ENCODE measurements around the gene SDS.

The SDS gene

GRCh38 chr12:113416091-113416754 lies 12.5 kb upstream of the SDS start:
- Histone ChIP-seq H3K27ac (ENCODE audit: low read depth in 2 of 2, low read length in 2 of 2) (peak overlapping the region; percentile 16 to 38), H3K4me1 (ENCODE audit: control insufficient read depth in 2 of 2, insufficient read depth in 2 of 2, low read length in 2 of 2) (no peaks in the 10 kb centered on the region), H3K4me3 (ENCODE audit: low read length in 2 of 2) (no peak overlapping the region), H3K36me3 (ENCODE audit: control insufficient read depth in 2 of 2, insufficient read depth in 2 of 2, low read length in 2 of 2) (no peaks in the 10 kb centered on the region), H3K9ac (ENCODE audit: low read depth in 1 of 2, low read length in 2 of 2) (no peak overlapping the region), H3K27me3 (ENCODE audit: control insufficient read depth in 2 of 2, insufficient read depth in 2 of 2, low read length in 2 of 2) (no peaks in the 10 kb centered on the region), H3K9me3 (ENCODE audit: control insufficient read depth in 2 of 2, low read length in 2 of 2) (no peaks in the 10 kb centered on the region)

GRCh38 chr12:113414519-113415038 lies 10.9 kb upstream of the SDS start:
- Histone ChIP-seq H3K36me3 (ENCODE audit: control insufficient read depth in 2 of 2, insufficient read depth in 2 of 2, low read length in 2 of 2) (no peaks in the 10 kb centered on the region), H3K27me3 (ENCODE audit: control insufficient read depth in 2 of 2, insufficient read depth in 2 of 2, low read length in 2 of 2) (no peaks in the 10 kb centered on the region), H3K4me1 (ENCODE audit: control insufficient read depth in 2 of 2, insufficient read depth in 2 of 2, low read length in 2 of 2) (no peaks in the 10 kb centered on the region), H3K9ac (ENCODE audit: low read depth in 1 of 2, low read length in 2 of 2) (no peak overlapping the region), H3K9me3 (ENCODE audit: control insufficient read depth in 2 of 2, low read length in 2 of 2) (no peaks in the 10 kb centered on the region), H3K4me3 (ENCODE audit: low read length in 2 of 2) (no peak overlapping the region), H3K27ac (ENCODE audit: low read depth in 2 of 2, low read length in 2 of 2) (no peak overlapping the region)

- H3K9me3 ChIP-seq (ENCODE audit: control insufficient read depth in 2 of 2, low read length in 2 of 2) = no peaks in the 10 kb centered on the region
- H3K27ac ChIP-seq (ENCODE audit: low read depth in 2 of 2, low read length in 2 of 2) = no peak overlapping the region
- no peak overlapping the region for H3K4me3 ChIP-seq (ENCODE audit: low read length in 2 of 2)
- no peaks in the 10 kb centered on the region for H3K27me3 ChIP-seq (ENCODE audit: control insufficient read depth in 2 of 2, insufficient read depth in 2 of 2, low read length in 2 of 2)
- H3K36me3 ChIP-seq (ENCODE audit: control insufficient read depth in 2 of 2, insufficient read depth in 2 of 2, low read length in 2 of 2) = no peaks in the 10 kb centered on the region
- H3K4me1 ChIP-seq (ENCODE audit: control insufficient read depth in 2 of 2, insufficient read depth in 2 of 2, low read length in 2 of 2) = no peaks in the 10 kb centered on the region
- no peak overlapping the region for H3K9ac ChIP-seq (ENCODE audit: low read depth in 1 of 2, low read length in 2 of 2)
Measured at GRCh38 chr12:113413488-113413939, 9.8 kb upstream of the SDS start.

- H3K4me3 ChIP-seq (ENCODE audit: low read length in 2 of 2) = no peak overlapping the region
- no peak overlapping the region for H3K9ac ChIP-seq (ENCODE audit: low read depth in 1 of 2, low read length in 2 of 2)
- H3K36me3 ChIP-seq (ENCODE audit: control insufficient read depth in 2 of 2, insufficient read depth in 2 of 2, low read length in 2 of 2) = no peaks in the 10 kb centered on the region
- H3K4me1 ChIP-seq (ENCODE audit: control insufficient read depth in 2 of 2, insufficient read depth in 2 of 2, low read length in 2 of 2) = no peaks in the 10 kb centered on the region
- no peaks in the 10 kb centered on the region for H3K27me3 ChIP-seq (ENCODE audit: control insufficient read depth in 2 of 2, insufficient read depth in 2 of 2, low read length in 2 of 2)
- H3K9me3 ChIP-seq (ENCODE audit: control insufficient read depth in 2 of 2, low read length in 2 of 2) = no peaks in the 10 kb centered on the region
- no peak overlapping the region for H3K27ac ChIP-seq (ENCODE audit: low read depth in 2 of 2, low read length in 2 of 2)
Measured at GRCh38 chr12:113409462-113410124, 5.9 kb upstream of the SDS start.

DNA sequence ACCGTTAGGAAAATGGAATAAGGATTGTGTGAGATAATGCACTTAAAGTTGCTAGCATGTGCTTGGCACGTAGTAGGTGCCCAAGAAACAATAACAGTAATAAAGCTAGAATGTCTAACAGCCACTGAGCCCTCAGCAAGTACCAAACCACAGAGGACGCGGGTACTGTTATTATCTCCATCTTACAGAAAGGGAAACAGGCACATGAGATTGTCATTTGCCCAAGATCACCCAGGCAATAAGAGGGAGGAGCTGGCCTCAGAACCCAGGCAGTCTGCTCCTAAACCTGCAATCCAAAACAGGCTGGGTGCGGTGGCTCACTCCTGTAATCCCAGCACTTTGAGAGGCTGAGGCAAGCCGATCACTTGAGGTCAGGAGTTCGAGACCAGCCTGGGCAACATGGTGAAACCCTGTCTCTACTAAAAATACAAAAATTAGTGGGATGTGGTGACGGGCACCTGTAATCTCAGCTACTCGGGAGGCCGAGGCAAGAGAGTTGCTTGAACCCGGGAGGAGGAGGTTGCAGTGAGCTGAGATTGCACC lies 5.1 kb upstream of the SDS start:
- H3K4me3 ChIP-seq (ENCODE audit: low read length in 2 of 2) = no peak overlapping the region

DNA sequence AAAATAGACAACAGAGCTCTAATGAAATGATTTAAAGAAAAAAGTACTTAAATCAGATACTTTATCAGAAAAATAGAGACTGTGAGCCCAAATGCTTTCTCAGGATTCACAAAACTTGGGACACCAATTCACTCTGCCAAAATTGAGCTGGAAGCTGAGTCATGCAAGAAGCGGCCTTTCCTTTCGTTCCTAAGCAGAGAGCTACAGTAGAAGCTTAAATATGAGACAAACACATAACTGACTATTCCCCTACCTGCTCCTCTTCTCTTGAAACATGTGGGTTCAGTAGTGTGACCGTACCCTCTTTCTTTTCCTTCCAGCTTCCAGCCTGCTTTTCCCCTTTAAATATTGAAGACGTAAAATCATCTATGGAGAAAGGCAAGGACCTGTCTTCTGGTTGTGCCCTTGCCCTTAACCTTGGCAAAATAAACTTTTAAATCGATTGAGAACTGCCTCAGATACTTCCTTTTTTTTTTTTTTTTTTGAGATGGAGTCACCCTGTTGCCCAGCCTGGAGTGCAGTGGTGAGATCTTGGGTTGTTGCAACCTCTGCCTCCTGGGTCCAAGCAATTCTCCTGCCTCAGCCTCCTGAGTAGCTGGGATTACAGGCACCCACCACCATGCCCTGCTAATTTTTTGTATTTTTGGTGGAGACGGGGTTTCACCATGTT lies 4.4 kb upstream of the SDS start:
- H3K9ac ChIP-seq (ENCODE audit: low read depth in 1 of 2, low read length in 2 of 2) = no peak overlapping the region
- no peak overlapping the region for H3K4me3 ChIP-seq (ENCODE audit: low read length in 2 of 2)
- H3K9me3 ChIP-seq (ENCODE audit: control insufficient read depth in 2 of 2, low read length in 2 of 2) = no peaks in the 10 kb centered on the region
- H3K27ac ChIP-seq (ENCODE audit: low read depth in 2 of 2, low read length in 2 of 2) = no peak overlapping the region
- no peaks in the 10 kb centered on the region for H3K4me1 ChIP-seq (ENCODE audit: control insufficient read depth in 2 of 2, insufficient read depth in 2 of 2, low read length in 2 of 2)
- no peaks in the 10 kb centered on the region for H3K36me3 ChIP-seq (ENCODE audit: control insufficient read depth in 2 of 2, insufficient read depth in 2 of 2, low read length in 2 of 2)
- H3K27me3 ChIP-seq (ENCODE audit: control insufficient read depth in 2 of 2, insufficient read depth in 2 of 2, low read length in 2 of 2) = no peaks in the 10 kb centered on the region

More for the DNA sequence above, 5.1 kb upstream of the SDS start:
- Histone ChIP-seq H3K36me3 (ENCODE audit: control insufficient read depth in 2 of 2, insufficient read depth in 2 of 2, low read length in 2 of 2) (no peaks in the 10 kb centered on the region), H3K9me3 (ENCODE audit: control insufficient read depth in 2 of 2, low read length in 2 of 2) (no peaks in the 10 kb centered on the region), H3K4me1 (ENCODE audit: control insufficient read depth in 2 of 2, insufficient read depth in 2 of 2, low read length in 2 of 2) (no peaks in the 10 kb centered on the region), H3K27me3 (ENCODE audit: control insufficient read depth in 2 of 2, insufficient read depth in 2 of 2, low read length in 2 of 2) (no peaks in the 10 kb centered on the region), H3K27ac (ENCODE audit: low read depth in 2 of 2, low read length in 2 of 2) (no peak overlapping the region), H3K9ac (ENCODE audit: low read depth in 1 of 2, low read length in 2 of 2) (no peak overlapping the region)

- Histone ChIP-seq H3K4me1 (ENCODE audit: control insufficient read depth in 2 of 2, insufficient read depth in 2 of 2, low read length in 2 of 2) (no peaks in the 10 kb centered on the region), H3K27me3 (ENCODE audit: control insufficient read depth in 2 of 2, insufficient read depth in 2 of 2, low read length in 2 of 2) (peaks cover 0 to 2% of the 10 kb centered on the region in 2 donors), H3K36me3 (ENCODE audit: control insufficient read depth in 2 of 2, insufficient read depth in 2 of 2, low read length in 2 of 2) (no peaks in the 10 kb centered on the region), H3K27ac (ENCODE audit: low read depth in 2 of 2, low read length in 2 of 2) (no peak overlapping the region), H3K4me3 (ENCODE audit: low read length in 2 of 2) (no peak overlapping the region), H3K9ac (ENCODE audit: low read depth in 1 of 2, low read length in 2 of 2) (no peak overlapping the region), H3K9me3 (ENCODE audit: control insufficient read depth in 2 of 2, low read length in 2 of 2) (no peaks in the 10 kb centered on the region)
Measured at GRCh38 chr12:113405694-113406093, 2.0 kb upstream of the SDS start.

DNA sequence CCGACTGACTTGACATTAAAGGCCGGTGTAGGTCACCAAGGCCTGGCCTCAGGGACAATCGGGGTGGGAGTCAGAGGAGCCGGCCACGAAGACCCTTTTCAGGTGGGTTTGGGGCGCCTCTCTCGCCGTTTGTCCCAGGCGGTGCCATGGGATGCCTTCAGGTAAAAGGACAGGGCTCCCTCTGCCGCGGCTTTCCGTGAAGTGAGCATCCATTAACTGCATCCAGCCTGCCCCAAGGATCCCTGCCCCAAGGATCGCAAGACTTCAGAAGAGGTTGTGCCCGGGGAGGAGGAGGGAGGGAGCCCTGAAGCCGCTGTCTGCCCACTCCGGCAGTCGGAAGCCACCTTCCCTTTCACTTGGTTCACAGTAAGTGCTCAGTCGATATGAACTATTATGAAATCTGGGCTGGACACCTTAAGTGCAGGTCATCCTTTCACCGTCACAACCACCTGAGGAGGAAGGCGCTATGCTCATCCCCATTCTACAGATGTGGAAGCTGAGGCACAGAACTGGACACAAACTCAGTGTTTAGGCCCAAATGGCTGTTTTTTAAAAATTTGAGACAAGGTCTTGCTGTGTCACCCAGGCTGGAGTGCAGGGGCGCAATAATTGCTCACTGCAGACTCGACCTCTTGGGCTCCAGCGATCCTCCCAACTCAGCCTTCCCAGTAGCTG lies 964 bp downstream of the SDS start:
- Histone ChIP-seq H3K9ac (ENCODE audit: low read depth in 1 of 2, low read length in 2 of 2) (no peak overlapping the region), H3K27me3 (ENCODE audit: control insufficient read depth in 2 of 2, insufficient read depth in 2 of 2, low read length in 2 of 2) (peaks cover 0 to 2% of the 10 kb centered on the region in 2 donors), H3K4me3 (ENCODE audit: low read length in 2 of 2) (no peak overlapping the region), H3K36me3 (ENCODE audit: control insufficient read depth in 2 of 2, insufficient read depth in 2 of 2, low read length in 2 of 2) (no peaks in the 10 kb centered on the region), H3K27ac (ENCODE audit: low read depth in 2 of 2, low read length in 2 of 2) (no peak overlapping the region), H3K9me3 (ENCODE audit: control insufficient read depth in 2 of 2, low read length in 2 of 2) (no peaks in the 10 kb centered on the region), H3K4me1 (ENCODE audit: control insufficient read depth in 2 of 2, insufficient read depth in 2 of 2, low read length in 2 of 2) (no peaks in the 10 kb centered on the region)

- Histone ChIP-seq H3K4me1 (ENCODE audit: control insufficient read depth in 2 of 2, insufficient read depth in 2 of 2, low read length in 2 of 2) (no peaks in the 10 kb centered on the region), H3K27ac (ENCODE audit: low read depth in 2 of 2, low read length in 2 of 2) (no peak overlapping the region), H3K27me3 (ENCODE audit: control insufficient read depth in 2 of 2, insufficient read depth in 2 of 2, low read length in 2 of 2) (peaks cover 0 to 2% of the 10 kb centered on the region in 2 donors), H3K4me3 (ENCODE audit: low read length in 2 of 2) (no peak overlapping the region), H3K9me3 (ENCODE audit: control insufficient read depth in 2 of 2, low read length in 2 of 2) (no peaks in the 10 kb centered on the region), H3K9ac (ENCODE audit: low read depth in 1 of 2, low read length in 2 of 2) (no peak overlapping the region), H3K36me3 (ENCODE audit: control insufficient read depth in 2 of 2, insufficient read depth in 2 of 2, low read length in 2 of 2) (no peaks in the 10 kb centered on the region)
Measured at GRCh38 chr12:113401066-113402000, 2.4 kb downstream of the SDS start.
